PFSK-1 (cell line): ENCODE measurements around the gene IGSF21.

Experiments used
- FOXP2 ChIP-seq: optimal IDR thresholded peaks from 2 replicates; pipeline ENCODE3; 2011; ENCODE audit warnings: borderline replicate concordance, control low read depth, inconsistent platforms; ENCODE audit not compliant: insufficient read depth; ENCODE audit errors: extremely low read length, extremely low read depth
- POLR2AphosphoS5 ChIP-seq: IDR thresholded peaks from 2 replicates; pipeline ENCODE4 v1.6.1; 2012; ENCODE audit warnings: low read depth, mild to moderate bottlenecking, control low read depth, low read length, moderate library complexity
- REST ChIP-seq, 2 experiments: IDR thresholded peaks; 2 replicates each; pipeline versions ENCODE4 v1.6.1 to v1.8.0; 2011 to 2012; ENCODE audit warnings: low read depth in 2 of 2, low read length in 2 of 2, control low read depth in 1 of 2, inconsistent platforms in 1 of 2, mild to moderate bottlenecking in 1 of 2, moderate library complexity in 1 of 2; ENCODE audit not compliant: insufficient read depth in 1 of 2
- SIN3A ChIP-seq: IDR thresholded peaks from 2 replicates; pipeline ENCODE4 v1.6.1; 2012; ENCODE audit warnings: mild to moderate bottlenecking, low read length, moderate library complexity, borderline replicate concordance; ENCODE audit not compliant: insufficient read depth
- TAF1 ChIP-seq: IDR thresholded peaks from 2 replicates; pipeline ENCODE4 v1.6.1; 2012; ENCODE audit warnings: low read length, control low read depth, borderline replicate concordance; ENCODE audit not compliant: insufficient read depth

The IGSF21 gene

DNA sequence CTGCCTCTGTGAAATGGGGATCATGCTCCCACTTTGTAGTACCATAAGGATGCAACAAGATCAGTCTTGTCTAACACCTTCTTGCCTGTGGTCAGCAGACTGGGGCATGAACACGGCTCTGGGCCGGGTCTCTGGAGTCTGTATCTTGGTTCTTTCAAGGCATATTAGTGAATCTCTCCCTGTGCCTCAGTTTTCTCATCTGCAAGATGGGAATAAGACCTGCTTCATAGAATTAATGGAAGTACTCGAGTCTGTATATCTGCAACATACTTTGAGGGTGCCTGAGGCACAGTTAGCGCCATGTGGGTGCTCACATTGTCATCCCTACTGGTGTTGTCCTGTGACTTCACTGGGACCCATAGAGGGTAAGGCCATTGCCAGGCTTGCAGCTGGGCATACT lies 84.6 kb downstream of the IGSF21 start:
- TF ChIP-seq TAF1 (no peak), POLR2AphosphoS5 (no peak), FOXP2 (no peak), REST (IDR thresholded peaks at IDR 0.05; ENCODE audit: insufficient read depth in 1 of 2, low read depth in 2 of 2, low read length in 2 of 2) (no peak), SIN3A (no peak)

- TF ChIP-seq POLR2AphosphoS5 = no peak
- TF ChIP-seq SIN3A = no peak
- no peak for TF ChIP-seq FOXP2
- TF ChIP-seq REST (IDR thresholded peaks at IDR 0.05; ENCODE audit: insufficient read depth in 1 of 2, low read depth in 2 of 2, low read length in 2 of 2) = no peak
- TF ChIP-seq TAF1 = no peak
Observed at GRCh38 chr1:18192974-18193373, 85.4 kb downstream of the IGSF21 start.

DNA sequence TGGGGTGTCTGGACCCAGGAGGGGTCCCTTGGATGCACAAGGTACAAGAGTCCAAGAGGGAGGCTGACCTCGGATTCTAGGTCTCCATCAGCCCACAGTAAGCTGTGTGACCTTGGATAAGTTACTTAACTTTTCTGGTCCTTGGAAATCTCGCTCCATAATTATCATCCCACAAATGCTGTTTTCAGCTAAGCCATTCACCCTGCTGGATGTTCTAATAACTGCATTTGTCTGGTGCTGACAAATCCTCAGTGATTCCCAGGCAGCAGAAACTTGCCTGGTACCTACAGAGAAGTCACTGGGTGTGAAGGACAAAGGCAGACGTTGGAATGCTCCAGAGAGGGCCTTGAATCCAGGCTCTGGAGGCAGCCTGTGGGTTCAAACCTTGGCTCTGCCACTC lies 89.7 kb downstream of the IGSF21 start:
- TF ChIP-seq SIN3A (no peak), POLR2AphosphoS5 (no peak), REST (IDR thresholded peaks at IDR 0.05; ENCODE audit: insufficient read depth in 1 of 2, low read depth in 2 of 2, low read length in 2 of 2) (no peak), FOXP2 (no peak), TAF1 (no peak)

GRCh38 chr1:18198260-18198659 lies 90.7 kb downstream of the IGSF21 start:
- TF ChIP-seq REST (IDR thresholded peaks at IDR 0.05; ENCODE audit: insufficient read depth in 1 of 2, low read depth in 2 of 2, low read length in 2 of 2) (no peak), TAF1 (no peak), POLR2AphosphoS5 (no peak), FOXP2 (no peak), SIN3A (no peak)

- TF ChIP-seq SIN3A (no peak), POLR2AphosphoS5 (no peak), REST (IDR thresholded peaks at IDR 0.05; ENCODE audit: insufficient read depth in 1 of 2, low read depth in 2 of 2, low read length in 2 of 2) (no peak), TAF1 (no peak), FOXP2 (no peak)
Observed at GRCh38 chr1:18199462-18199861, 91.9 kb downstream of the IGSF21 start.
